Psoas muscle (tissue), 8 donors: ENCODE measurements around the gene AKAP9. TPM values are rescaled to one million over a fixed set of nuclear protein-coding genes. Genes with fewer than 3 reads are reported as not detected.
"Not testable (repeated sequence)": the region's sequence is repeated elsewhere in the genome, so short reads cannot be mapped to it uniquely, and the experiment has no call there.

Source experiments
- ATAC-seq, 4 donors: fragments of 200-7000 bp; cut with Tn5 transposase; one replicate each; pipeline ENCODE4 v1.9.1; 2020; ENCODE audit warnings: moderate library complexity in 3 of 4, mild to moderate bottlenecking in 2 of 4
- DNase-seq, 2 donors: peaks; one replicate each; pipeline ENCODE4 v3.0.0-alpha.2; 2020
- H3K27ac ChIP-seq: fragments of 200-600 bp; one replicate; pipeline ENCODE4 v1.8.0; 2022
- H3K27me3 ChIP-seq, 3 donors: fragments of 200-600 bp in 1 of 3; one replicate each; pipeline versions ENCODE4 v1.6.1 to v1.8.0; 2013 to 2022; ENCODE audit warnings: low read length in 2 of 3, mild to moderate bottlenecking in 2 of 3, moderate library complexity in 1 of 3; ENCODE audit not compliant: insufficient read depth in 3 of 3
- H3K36me3 ChIP-seq, 2 donors: fragments of 200-600 bp in 1 of 2; one replicate each; pipeline versions ENCODE4 v1.6.1 to v1.8.0; 2013 to 2022; ENCODE audit warnings: low read depth in 1 of 2, mild to moderate bottlenecking in 1 of 2, moderate library complexity in 1 of 2; ENCODE audit not compliant: insufficient read depth in 1 of 2
- H3K4me1 ChIP-seq: fragments of 200-600 bp; one replicate; pipeline ENCODE4 v1.8.0; 2022
- H3K4me3 ChIP-seq: fragments of 200-600 bp; one replicate; pipeline ENCODE4 v1.8.0; 2022; ENCODE audit warnings: mild to moderate bottlenecking
- H3K9me3 ChIP-seq: fragments of 200-600 bp; one replicate; pipeline ENCODE4 v1.8.0; 2022
- WGBS, 3 donors: extraction: QIAGEN DNeasy Blood & Tissue Kit; methylation state at CpG; one replicate each; pipeline versions ENCODE4 v1.1.6 to v1.1.7; 2013; 5-methylcytosine and 5-hydroxymethylcytosine counted together
- intact Hi-C, 2 donors: fragments of 100-400 bp; cut with DNase I; formaldehyde crosslinking; loops; one replicate each; pipeline versions ENCODE4 v1.11.0 to v1.14.2; 2022
- polyA plus RNA-seq, 3 donors: library from polyadenylated mRNA; stranded (reverse); fragments of 200-250 nt; gene quantifications; one replicate each; pipeline ENCODE4 v1.2.3, GENCODE V29; 2013
- total RNA-seq, 4 donors: library from RNA; stranded (reverse); fragmentation: NEBNext Ultra II Directional in 2 of 4; extraction: Animal tissue kit (Norgen Biotek cat#: 25700) in 2 of 4; gene quantifications; one replicate each; pipeline versions ENCODE4 v1.2.1 to v1.2.4, GENCODE V29; 2021 to 2023
- TF ChIP-seq, protein P1 (sequence below): fragments of 200-600 bp; IDR thresholded peaks from one replicate; pipeline ENCODE4 v1.8.0; 2022; ENCODE audit warnings: antibody characterized with exemption
- donor health status: healthy with polysubstance abuse.
- donor health status: DM: no; HTN: no; CAD: no; lungs with moderate emphysema.
- donor health status: Bipolar disorder and iron deficiency.
- donor health status: healthy.
- donor health status: DM: yes; HTN: yes; CAD: no.
- donor health status: DM: no; HTN: no; CAD: no.
- donor health status: DM: no; HTN: no; CAD: no.
- donor health status: DM: yes; HTN: yes; CAD: no.

Gene AKAP9
- total and polyA plus RNA-seq, 7 donors, result 6.0 to 44.4 (median 24.6) TPM

DNA sequence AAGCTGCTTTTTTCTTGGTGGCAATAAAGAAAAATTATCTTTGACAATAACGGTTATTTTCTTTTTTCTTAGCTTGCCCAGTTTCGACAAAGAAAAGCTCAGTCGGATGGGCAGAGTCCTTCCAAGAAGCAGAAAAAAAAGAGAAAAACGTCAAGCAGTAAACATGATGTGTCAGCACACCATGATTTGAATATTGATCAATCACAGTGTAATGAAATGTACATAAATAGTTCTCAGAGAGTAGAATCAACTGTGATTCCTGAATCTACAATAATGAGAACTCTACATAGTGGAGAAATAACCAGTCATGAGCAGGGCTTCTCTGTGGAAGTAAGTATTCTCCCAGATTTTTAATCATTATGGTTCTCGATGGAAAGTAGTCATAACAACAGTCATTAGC, 33.0 kb downstream of the AKAP9 start:
- intact Hi-C loops, result no loop called here
- ATAC-seq (no peak), DNase-seq (no peak)
- no peaks in the 10 kb centered on the region for H3K9me3 ChIP-seq
- H3K36me3 ChIP-seq, result peaks cover 0 to 13% of the 10 kb centered on the region in 2 donors
- TF ChIP-seq, protein P1, sequence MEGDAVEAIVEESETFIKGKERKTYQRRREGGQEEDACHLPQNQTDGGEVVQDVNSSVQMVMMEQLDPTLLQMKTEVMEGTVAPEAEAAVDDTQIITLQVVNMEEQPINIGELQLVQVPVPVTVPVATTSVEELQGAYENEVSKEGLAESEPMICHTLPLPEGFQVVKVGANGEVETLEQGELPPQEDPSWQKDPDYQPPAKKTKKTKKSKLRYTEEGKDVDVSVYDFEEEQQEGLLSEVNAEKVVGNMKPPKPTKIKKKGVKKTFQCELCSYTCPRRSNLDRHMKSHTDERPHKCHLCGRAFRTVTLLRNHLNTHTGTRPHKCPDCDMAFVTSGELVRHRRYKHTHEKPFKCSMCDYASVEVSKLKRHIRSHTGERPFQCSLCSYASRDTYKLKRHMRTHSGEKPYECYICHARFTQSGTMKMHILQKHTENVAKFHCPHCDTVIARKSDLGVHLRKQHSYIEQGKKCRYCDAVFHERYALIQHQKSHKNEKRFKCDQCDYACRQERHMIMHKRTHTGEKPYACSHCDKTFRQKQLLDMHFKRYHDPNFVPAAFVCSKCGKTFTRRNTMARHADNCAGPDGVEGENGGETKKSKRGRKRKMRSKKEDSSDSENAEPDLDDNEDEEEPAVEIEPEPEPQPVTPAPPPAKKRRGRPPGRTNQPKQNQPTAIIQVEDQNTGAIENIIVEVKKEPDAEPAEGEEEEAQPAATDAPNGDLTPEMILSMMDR, result no peak
- WGBS, 3 donors, result 81 to 85% (median 82%) methylated on average over 5 of the region's 5 CpGs
- H3K4me3 ChIP-seq, result no peak overlapping the region
- no peaks in the 10 kb centered on the region for H3K27me3 ChIP-seq
- peaks cover 14% of the 10 kb centered on the region for H3K4me1 ChIP-seq
- H3K27ac ChIP-seq, result no peak overlapping the region

DNA sequence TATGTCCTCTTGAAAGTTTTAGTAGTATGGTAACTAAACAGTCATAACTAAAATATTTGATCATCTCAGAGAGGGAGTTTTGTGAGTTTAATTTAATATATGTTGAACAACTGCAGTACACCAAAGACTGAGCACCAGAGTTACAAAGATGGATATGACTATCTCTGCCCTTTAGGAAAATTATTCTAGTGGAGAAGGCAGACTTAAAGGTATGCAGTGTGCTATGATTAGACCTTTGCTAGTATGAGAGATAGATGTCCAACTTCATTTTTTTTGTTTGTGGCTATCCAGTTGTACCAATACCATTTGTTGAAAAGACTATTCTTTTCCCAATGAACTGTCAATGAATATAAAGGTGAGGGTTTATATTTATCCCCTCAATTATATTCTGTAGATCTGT, 33.4 kb downstream of the AKAP9 start:
- Histone ChIP-seq H3K4me3 (no peak overlapping the region), H3K27me3 (no peaks in the 10 kb centered on the region), H3K9me3 (no peaks in the 10 kb centered on the region), H3K27ac (no peak overlapping the region), H3K4me1 (peaks cover 12% of the 10 kb centered on the region), H3K36me3 (peaks cover 0 to 16% of the 10 kb centered on the region in 2 donors)
- DNase-seq (no peak), ATAC-seq (peak in 2 of 4 donors; percentile 40 to 42)
- intact Hi-C loops, result no loop called here
- TF ChIP-seq, protein P1, result no peak

DNA sequence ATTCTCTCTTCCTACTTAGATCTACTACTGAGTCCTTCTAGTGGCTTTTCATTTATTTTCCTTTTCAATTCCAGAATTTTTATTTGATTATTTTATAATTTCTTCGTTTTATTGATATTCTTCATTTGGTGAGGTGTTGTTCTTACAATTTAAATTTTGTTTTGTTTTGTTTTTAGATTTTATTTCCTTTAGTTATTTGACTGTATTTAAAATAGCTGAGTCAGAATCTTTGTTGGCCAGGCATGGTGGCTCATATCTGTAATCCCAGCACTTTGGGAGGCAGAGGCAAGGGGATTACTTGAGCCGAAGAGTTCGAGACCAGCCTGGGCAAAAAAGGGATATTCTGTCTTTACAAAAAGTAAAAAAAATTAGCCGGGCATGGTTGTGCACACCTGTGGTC, 36.1 kb downstream of the AKAP9 start:
- no peak overlapping the region for H3K4me3 ChIP-seq
- TF ChIP-seq, protein P1, result no peak
- peaks cover 3% of the 10 kb centered on the region for H3K4me1 ChIP-seq
- intact Hi-C loops, result no loop called here
- 96 to 97% (median 96%) methylated on average over 4 of the region's 4 CpGs for WGBS, 3 donors
- H3K27me3 ChIP-seq, result no peaks in the 10 kb centered on the region
- no peaks in the 10 kb centered on the region for H3K9me3 ChIP-seq
- H3K36me3 ChIP-seq, result peaks cover 0 to 26% of the 10 kb centered on the region in 2 donors
- DNase-seq (no peak), ATAC-seq (no peak)
- no peak overlapping the region for H3K27ac ChIP-seq

DNA sequence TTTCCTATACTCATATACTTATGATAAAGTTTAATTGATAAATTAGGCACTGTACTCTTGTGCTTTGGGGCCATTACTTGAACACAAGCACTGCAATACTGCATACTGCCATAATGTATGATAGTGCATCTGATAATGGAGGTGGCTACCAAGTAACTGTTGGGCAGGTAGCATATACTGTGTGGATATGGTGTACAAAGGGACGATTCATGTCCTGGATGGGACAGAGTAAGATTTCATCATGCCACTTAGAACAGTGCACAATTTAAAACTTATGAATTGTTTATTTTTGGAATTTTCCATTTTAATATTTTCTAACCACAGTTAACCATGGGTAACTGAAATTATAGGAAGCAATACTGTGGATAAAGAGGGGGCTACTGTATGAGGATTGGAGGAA, 38.9 kb downstream of the AKAP9 start:
- ATAC-seq, result peak in 2 of 4 donors; percentile 40 to 56
- DNase-seq, result no peak
- 92 to 94% (median 94%) methylated on average over 1 of the region's 1 CpG for WGBS, 3 donors
- H3K4me3 ChIP-seq, result no peak overlapping the region
- peaks cover 3% of the 10 kb centered on the region for H3K9me3 ChIP-seq
- no peaks in the 10 kb centered on the region for H3K4me1 ChIP-seq
- TF ChIP-seq, protein P1, result no peak
- no peaks in the 10 kb centered on the region for H3K27me3 ChIP-seq
- no peak overlapping the region for H3K27ac ChIP-seq
- intact Hi-C loops, result no loop called here
- peaks cover 0 to 25% of the 10 kb centered on the region in 2 donors for H3K36me3 ChIP-seq

DNA sequence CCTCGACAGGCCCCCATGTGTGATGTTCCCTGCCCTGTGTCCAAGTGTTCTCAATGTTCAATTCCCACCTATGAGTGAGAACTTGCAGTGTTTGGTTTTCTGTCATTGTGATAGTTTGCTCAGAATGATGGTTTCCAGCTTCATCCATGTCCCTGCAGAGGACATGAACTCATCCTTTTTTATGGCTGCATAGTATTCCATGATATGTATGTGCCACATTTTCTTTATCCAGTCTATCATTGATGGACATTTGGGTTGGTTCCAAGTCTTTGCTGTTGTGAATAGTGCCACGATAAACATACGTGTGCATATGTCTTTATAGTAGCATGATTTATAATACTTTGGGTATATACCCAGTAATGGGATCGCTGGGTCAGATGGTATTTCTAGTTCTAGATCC, 41.7 kb downstream of the AKAP9 start:
- H3K27ac ChIP-seq, H3K4me1 ChIP-seq, ATAC-seq, intact Hi-C loops, H3K9me3 ChIP-seq, H3K27me3 ChIP-seq, H3K4me3 ChIP-seq, DNase-seq: not testable (repeated sequence)
- H3K36me3 ChIP-seq, result peaks cover 0 to 23% of the 10 kb centered on the region in 2 donors
- 93 to 99% (median 97%) methylated on average over 4 of the region's 4 CpGs for whole genome bisulfite sequencing, 3 donors
